Umbilical cord (tissue), 2 donors: ENCODE data around the gene THSD4. TPM values are rescaled to one million over a fixed set of nuclear protein-coding genes. Genes with fewer than 3 reads are reported as not detected.
"Not testable (repeated sequence)": the region's sequence is repeated elsewhere in the genome, so short reads cannot be mapped to it uniquely, and the experiment has no call there.

Experiments
- DNase-seq: peaks from one replicate; pipeline ENCODE4 v3.0.0-alpha.2; 2015; ENCODE audit warnings: low spot score
- total RNA-seq: library from RNA; depleted of rRNA; stranded (reverse); fragments of >200 nt; gene quantifications from one replicate; pipeline ENCODE4 v1.2.3, GENCODE V29; 2014; ENCODE audit warnings: low replicate concordance; ENCODE audit not compliant: insufficient read depth

THSD4 gene
- total RNA-seq, 1 donor from 2014 or later, result 9.1 TPM

DNA sequence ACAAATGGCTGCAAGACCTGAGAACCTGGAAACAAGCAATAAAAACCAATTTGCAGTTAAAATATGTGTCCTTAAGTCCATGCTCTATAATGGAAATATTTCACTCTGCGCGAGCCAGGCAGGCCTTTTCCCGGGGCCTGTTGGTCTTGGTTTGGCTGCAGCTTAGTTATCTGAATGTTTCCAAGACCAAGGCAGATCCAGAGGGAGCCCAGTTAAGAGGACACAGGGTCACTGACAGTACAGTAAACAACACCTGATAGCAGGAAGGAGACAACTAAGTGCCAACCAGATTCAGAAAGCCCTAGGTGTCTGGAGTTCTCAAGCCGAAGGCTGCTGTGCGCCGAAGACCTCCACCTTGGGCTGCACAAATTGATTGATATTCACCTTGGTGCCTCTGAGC is 32.8 kb downstream of the THSD4 start:
- DNase-seq, result no peak

DNA sequence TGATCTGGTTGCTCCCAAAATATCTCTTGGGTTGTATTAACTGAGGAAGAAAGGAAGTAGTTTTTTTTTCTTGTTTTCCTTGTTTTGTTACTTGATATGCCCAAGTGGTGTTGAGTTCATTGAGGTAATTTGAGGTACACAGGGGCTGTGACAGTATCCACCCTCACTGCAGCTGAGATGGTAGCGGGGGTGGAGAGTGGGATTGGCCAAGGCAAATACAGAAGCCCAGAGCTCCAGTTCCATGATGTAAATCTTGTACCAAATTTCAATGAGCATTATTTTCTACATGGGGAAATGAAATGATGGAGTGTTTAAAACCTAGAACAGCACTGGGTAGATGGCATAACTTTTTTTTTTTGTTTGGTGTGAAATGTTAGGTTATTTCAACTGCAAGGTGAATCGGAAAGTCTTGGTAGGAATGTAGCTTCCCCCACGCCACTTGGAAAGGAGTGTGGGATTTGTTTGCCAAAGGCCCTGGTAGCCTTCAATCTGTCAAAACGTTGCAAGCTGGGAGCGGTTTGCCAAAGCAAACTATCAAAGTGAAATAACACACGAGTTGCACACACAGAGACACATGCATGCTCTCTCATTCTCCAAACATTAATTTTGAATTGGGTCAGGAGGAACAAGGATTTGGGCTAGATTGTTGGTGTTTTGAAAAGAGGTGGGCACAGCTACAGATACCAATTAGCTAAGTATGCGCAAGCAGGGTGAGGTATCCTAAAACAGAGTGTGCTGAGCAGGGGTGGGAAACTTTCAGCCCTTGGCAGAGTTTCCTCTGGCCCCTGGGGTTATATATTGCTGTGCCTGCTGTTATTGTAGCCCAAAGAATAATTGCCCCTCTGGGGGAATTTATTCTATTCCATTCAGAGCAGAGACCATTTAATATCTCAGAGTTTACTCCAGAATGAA is 34.6 kb downstream of the THSD4 start:
- DNase-seq, result peak; percentile 15

DNA sequence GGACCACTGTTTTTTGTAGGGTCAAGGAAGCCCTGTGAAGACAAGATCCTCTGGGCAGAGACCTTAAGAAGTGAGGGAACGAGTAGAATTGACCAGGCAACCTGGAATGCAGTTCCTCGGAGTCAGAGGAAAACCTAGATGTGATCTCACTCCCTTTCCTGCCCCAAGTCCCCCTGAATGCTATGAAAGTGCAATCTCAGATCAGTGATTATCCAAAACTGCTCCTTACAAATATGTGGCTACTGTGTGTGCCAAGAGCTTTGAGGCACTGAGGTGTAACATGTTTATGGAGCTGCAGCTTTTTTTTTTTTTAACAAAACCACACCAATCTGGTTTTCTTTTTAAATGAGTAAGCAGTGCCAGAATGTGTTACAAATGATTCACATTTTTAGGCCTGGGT is 35.8 kb downstream of the THSD4 start:
- no peak for DNase-seq

GRCh38 chr15:71152542-71152941 is 37.3 kb downstream of the THSD4 start:
- no peak for DNase-seq

DNA sequence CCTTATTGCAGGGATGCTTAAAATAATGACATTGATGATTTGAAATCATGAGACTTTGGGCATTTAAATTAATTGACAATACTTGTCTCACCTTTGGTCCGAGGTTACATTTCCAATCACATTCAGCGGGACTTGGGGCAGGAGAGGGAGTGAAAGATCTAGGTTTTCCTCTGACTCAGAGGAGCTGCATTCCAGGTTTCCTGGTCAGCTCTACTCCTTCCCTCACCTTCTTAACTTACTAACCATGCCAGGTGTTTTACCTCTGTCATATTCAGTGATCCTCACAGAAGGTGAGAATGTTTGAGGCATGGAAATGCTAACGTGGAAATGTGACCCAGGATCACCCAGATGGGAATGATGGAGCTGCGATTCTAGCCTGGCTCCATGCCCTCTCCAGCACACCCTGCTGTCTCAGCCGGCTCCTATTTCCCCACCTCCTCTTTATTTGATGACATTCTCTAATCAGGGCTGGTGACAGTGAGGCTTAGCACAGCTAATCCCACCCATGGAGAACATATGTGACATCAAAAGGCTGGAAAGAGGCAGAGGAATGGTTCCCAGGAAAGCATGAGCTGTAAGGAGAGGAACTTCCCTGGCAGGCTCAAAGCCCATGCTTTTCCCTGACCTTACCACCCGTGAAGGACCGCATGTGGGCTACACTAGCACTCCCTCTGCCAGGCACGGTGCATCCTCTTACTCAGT is 38.7 kb downstream of the THSD4 start:
- DNase-seq, result no peak

GRCh38 chr15:71154607-71155200 is 39.4 kb downstream of the THSD4 start:
- no peak for DNase-seq

GRCh38 chr15:71155534-71155933 is 40.3 kb downstream of the THSD4 start:
- DNase-seq, result no peak

DNA sequence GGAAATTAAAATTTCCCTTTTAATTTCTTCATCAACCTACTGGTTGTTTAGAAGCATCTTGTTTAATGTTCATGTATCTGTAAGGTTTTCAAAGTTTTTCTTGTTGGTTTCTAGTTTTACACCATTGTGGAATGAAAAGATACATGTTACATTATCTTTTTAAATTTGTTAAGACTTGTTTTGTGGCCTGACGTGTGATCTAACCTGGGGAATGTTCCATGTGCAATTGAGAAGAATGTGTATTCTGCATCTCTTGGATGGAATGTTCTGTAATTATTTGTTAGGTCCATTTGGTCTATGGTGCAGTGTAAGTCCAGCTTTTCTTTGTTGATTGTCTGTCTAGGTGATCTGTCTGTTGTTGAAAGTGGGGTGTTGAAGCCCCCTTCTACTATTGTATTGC is 45.7 kb downstream of the THSD4 start:
- no peak for DNase-seq

DNA sequence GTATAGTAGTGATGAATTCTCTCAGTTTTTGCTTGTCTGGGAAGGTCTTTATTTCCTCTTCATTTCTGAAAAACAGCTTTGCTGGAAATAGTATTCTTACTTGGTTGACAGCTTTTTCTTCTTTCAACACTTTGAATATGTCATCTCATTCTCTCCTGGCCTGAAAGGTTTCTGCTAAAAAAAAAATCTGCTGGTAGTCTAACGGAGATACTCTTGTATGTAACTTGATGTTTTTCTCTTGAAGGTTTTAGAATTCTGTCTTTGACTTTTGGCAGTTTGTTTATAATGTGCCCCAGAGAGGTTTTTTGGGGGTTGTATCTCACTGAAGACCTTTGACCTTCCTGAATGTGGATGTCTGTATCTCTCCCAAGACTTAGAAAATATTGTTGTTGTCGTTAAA is 47.0 kb downstream of the THSD4 start:
- DNase-seq, result no peak

- not testable (repeated sequence) for DNase-seq
Observed at GRCh38 chr15:71164606-71165005, 49.3 kb downstream of the THSD4 start.

DNA sequence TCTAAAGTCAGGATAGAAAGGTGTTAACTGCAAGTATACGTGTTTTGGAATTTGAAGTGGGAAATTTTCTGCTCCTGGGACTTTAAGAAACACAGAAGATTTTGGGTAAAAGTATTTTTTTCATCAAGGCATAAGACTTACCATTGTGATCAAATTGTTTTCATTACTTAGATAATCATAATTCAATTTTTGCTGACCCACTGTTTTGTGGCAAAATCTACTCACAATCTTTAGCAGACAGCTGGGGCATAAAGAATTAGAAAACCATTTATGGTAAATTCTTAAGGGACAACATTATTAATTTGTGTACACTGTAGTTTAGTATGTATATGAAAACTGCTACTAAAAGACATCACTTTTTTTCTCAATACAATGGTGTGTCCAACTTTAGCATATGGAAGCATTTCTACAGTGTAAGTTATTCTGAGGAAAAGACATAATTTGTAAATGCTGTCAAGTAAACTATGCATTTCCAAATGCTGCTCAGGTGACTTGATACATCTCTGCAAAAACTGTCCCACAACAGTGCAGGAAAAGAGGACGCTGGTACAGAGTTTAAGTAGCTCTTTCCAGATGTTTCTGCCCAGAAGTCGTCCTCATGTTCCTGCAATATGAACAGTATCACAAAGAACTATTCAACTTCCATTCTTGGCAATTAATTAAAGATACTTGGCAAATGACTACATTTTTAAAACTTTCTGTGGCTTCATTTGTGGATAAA is 52.3 kb downstream of the THSD4 start:
- DNase-seq, result no peak

- no peak for DNase-seq
Observed at GRCh38 chr15:71168166-71168834, 53.0 kb downstream of the THSD4 start.

GRCh38 chr15:71170163-71170562 is 54.9 kb downstream of the THSD4 start:
- DNase-seq, result no peak

- DNase-seq, result no peak
Observed at GRCh38 chr15:71171195-71171594, 55.9 kb downstream of the THSD4 start.

GRCh38 chr15:71174360-71174759 is 59.1 kb downstream of the THSD4 start:
- not testable (repeated sequence) for DNase-seq

GRCh38 chr15:71180986-71181853 is 65.9 kb downstream of the THSD4 start:
- DNase-seq, result no peak

DNA sequence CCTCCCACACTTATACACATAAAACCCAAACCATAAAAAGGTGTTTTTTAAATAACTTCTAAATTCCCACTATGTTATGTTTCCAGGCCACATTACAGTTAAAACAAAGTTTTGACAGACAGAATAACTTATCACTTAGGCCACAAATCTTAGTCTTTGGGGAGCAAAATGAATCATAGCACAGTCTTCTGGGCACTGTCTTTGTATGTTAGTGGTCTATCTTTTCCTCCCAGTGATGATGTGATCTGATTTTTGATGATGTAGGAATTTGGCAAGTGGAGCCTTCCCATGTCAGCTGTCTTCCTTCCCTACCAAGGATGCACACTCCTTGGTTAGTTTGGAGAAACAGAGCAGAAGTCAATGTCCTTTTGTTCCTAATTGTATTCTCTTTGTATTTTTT is 67.3 kb downstream of the THSD4 start:
- DNase-seq, result no peak

DNA sequence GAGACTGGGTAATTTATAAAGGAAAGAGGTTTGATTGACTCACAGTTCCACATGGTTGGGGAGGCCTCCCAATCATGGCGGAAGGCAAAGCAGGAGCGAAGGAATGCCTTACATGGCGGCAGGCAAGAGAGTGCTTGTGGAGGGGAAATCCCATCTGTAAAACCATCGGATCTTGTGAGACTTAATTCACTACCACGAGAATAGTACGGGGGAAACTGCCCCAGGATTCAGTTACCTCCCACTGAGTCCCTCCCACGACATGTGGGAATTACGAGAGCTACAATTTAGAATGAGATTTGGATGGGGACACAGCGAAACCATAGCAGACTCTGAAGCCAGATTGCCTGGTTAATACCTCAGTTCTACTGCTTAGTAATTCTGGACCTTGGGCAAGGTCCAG is 67.8 kb downstream of the THSD4 start:
- DNase-seq, result no peak

- no peak for DNase-seq
Observed at GRCh38 chr15:71185706-71186105, 70.4 kb downstream of the THSD4 start.

DNA sequence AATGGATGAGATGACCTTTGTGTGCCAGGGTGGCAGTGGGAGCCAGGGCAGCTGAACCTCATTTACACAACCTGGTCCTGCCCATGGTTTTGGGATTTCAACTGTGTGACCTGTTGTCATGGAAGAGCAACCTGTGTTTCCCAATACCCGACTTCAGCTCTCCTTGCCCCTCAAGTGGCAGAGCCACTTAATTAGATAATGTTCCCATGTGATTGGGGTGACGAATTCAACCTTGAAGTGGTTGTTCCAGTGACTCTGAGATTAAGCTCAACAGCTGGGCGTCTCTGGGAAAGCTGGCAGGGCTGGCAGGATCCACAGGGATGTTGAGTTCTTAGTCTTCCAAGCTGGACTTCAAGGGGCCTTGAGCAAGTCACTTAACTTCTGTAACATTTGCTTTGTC is 71.0 kb downstream of the THSD4 start:
- DNase-seq, result no peak
